Lung (tissue), 12 donors: ENCODE data around the gene WBP2NL. TPM values are rescaled to one million over a fixed set of nuclear protein-coding genes. Genes with fewer than 3 reads are reported as not detected.

ENCODE experiments used
- ATAC-seq: fragments of 200-7000 bp; cut with Tn5 transposase; one replicate; pipeline ENCODE4 v1.9.1; 2020; ENCODE audit warnings: moderate number of reproducible peaks; ENCODE audit not compliant: insufficient read depth, low FRiP score
- DNase-seq, 3 donors: peaks; one replicate each; pipeline ENCODE4 v3.0.0-alpha.2; 2013 to 2017
- H3K27ac ChIP-seq, 2 donors: one replicate each; pipeline ENCODE4 v1.5.1; 2013; ENCODE audit warnings: mild to moderate bottlenecking in 2 of 2, moderate library complexity in 2 of 2, control low read depth in 1 of 2, inconsistent platforms in 1 of 2, low read depth in 1 of 2, low read length in 1 of 2
- H3K27me3 ChIP-seq, 3 donors: one replicate each; pipeline ENCODE4 v1.5.1; 2013; ENCODE audit warnings: low read length in 2 of 3; ENCODE audit not compliant: control insufficient read depth in 3 of 3, insufficient read depth in 3 of 3
- H3K36me3 ChIP-seq, 4 donors: one replicate each; pipeline ENCODE4 v1.5.1; 2013; ENCODE audit warnings: low read length in 4 of 4, mild to moderate bottlenecking in 1 of 4, moderate library complexity in 1 of 4; ENCODE audit not compliant: control insufficient read depth in 4 of 4, insufficient read depth in 4 of 4
- H3K4me1 ChIP-seq, 5 donors: one replicate each; pipeline ENCODE4 v1.5.1; 2013; ENCODE audit warnings: low read length in 5 of 5, mild to moderate bottlenecking in 2 of 5, moderate library complexity in 1 of 5; ENCODE audit not compliant: control insufficient read depth in 5 of 5, insufficient read depth in 5 of 5
- H3K4me3 ChIP-seq: one replicate; pipeline ENCODE4 v1.5.1; 2013; ENCODE audit warnings: mild to moderate bottlenecking, control low read depth, moderate library complexity
- H3K9ac ChIP-seq, 2 donors: one replicate each; pipeline ENCODE4 v1.5.1; 2013; ENCODE audit warnings: low read length in 2 of 2, control low read depth in 1 of 2; ENCODE audit not compliant: insufficient read depth in 1 of 2
- H3K9me3 ChIP-seq, 4 donors: one replicate each; pipeline ENCODE4 v1.5.1; 2013; ENCODE audit warnings: low read length in 3 of 4, mild to moderate bottlenecking in 1 of 4, moderate library complexity in 1 of 4; ENCODE audit not compliant: control insufficient read depth in 4 of 4, insufficient read depth in 3 of 4
- CTCF ChIP-seq: IDR thresholded peaks from 2 replicates; pipeline ENCODE4 v1.5.1; 2012; ENCODE audit warnings: mild to moderate bottlenecking; ENCODE audit errors: control extremely low read depth, extremely low read depth
- WGBS, 2 donors: extraction: QIAGEN DNeasy Blood & Tissue Kit; methylation state at CpG; one replicate each; pipeline ENCODE4 v1.1.7; 2013; 5-methylcytosine and 5-hydroxymethylcytosine counted together
- polyA plus RNA-seq, 2 donors: library from polyadenylated mRNA; stranded (reverse); fragments of 200-250 nt; gene quantifications; one replicate each; pipeline ENCODE4 v1.2.1, GENCODE V29; 2013
- total RNA-seq, 2 donors: library from RNA; depleted of rRNA in 1 of 2; stranded (reverse); fragments of >200 nt in 1 of 2; gene quantifications; one replicate each; pipeline ENCODE4 v1.2.1, GENCODE V29; 2014 to 2021
- donor health status: control.
- donor health status: control.
- donor health status: Bipolar disorder and iron deficiency.
- donor health status: healthy.
- donor health status: DM: yes; HTN: yes; CAD: no.

WBP2NL gene
- total and polyA plus RNA-seq, 4 donors, result 0.42 to 4.9 (median 1.3) TPM

DNA sequence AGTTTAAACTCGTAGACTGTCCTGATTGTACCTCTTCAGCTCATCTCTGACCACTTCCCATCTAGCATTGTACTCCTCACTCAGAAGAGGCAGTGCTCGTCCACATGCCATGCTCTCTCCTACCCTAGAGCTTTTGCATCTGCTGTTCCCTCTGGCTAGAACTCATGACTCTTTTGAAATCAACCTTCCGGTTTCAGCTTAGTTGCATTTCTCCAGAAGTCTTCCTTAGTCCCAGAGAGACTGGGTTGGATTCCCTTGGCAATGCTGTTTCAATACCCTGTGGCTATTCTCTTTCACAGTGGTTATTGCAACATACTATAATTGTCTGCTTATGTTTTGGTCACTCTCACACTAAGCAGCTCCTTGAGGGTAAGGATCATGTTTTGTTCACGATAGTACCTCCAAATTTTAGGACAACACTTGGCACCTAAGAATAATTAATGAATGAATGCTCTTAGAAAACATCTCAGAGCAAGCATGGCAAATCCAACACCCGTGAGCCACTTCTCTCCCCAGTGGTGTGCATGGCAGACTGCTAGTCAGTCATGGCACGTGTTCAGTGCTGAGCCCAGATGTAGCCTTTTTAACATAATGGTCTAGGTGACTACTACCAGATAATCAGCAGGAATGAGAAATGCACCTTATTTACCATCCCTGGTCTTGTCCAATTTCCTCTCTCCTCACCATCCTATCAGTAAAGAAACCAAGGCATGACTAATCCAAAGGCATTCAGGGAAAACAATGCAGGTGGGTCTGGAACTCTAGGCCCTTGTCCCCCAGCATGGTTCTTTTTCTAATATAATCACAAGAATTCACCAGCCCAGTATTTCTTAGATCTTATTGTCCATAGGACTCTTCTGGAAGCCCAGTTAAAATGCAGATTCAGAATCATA, 14.8 kb upstream of the WBP2NL start:
- Histone ChIP-seq H3K9ac (no peak overlapping the region), H3K4me1 (no peaks in the 10 kb centered on the region), H3K27ac (no peak overlapping the region), H3K36me3 (no peaks in the 10 kb centered on the region), H3K4me3 (no peak overlapping the region), H3K27me3 (no peaks in the 10 kb centered on the region), H3K9me3 (no peaks in the 10 kb centered on the region)
- no peak for DNase-seq
- 61 to 65% methylated on average over 6 of the region's 6 CpGs for WGBS, 2 donors
- no peak for TF ChIP-seq CTCF
- no peak for ATAC-seq

- H3K9me3 ChIP-seq, result no peaks in the 10 kb centered on the region
- DNase-seq (no peak), ATAC-seq (no peak)
- 92 to 97% methylated on average over 5 of the region's 5 CpGs for WGBS, 2 donors
- TF ChIP-seq CTCF, result no peak
- no peaks in the 10 kb centered on the region for H3K4me1 ChIP-seq
- H3K36me3 ChIP-seq, result no peaks in the 10 kb centered on the region
- no peaks in the 10 kb centered on the region for H3K27me3 ChIP-seq
- no peak overlapping the region for H3K27ac ChIP-seq
- H3K9ac ChIP-seq, result no peak overlapping the region
- H3K4me3 ChIP-seq, result no peak overlapping the region
Measured at GRCh38 chr22:41987276-41987675, 11.3 kb upstream of the WBP2NL start.

DNA sequence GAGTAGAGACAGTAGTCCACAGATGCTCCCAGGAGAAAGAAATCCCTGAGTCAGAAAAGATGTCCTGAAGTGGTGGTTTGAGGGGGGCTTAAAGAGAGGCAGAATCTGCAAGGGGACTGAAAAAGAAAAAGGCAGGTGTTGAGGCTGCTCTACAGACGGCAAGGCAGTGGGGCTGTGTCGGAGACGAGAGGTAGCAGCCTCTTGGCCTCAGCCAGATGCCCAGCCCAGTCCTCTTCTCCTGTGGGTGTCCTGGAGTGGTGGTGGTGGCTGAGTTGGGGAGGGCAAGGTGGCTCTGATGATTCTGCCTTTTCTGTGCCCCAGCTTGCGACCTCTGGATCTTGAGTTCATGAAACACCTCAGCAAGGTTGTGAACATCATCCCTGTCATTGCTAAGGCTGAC, 9.3 kb upstream of the WBP2NL start:
- H3K27me3 ChIP-seq, result no peaks in the 10 kb centered on the region
- no peak for ATAC-seq
- no peaks in the 10 kb centered on the region for H3K36me3 ChIP-seq
- no peak overlapping the region for H3K27ac ChIP-seq
- H3K9ac ChIP-seq, result no peak overlapping the region
- TF ChIP-seq CTCF, result no peak
- H3K9me3 ChIP-seq, result no peaks in the 10 kb centered on the region
- DNase-seq, result no peak
- WGBS, 2 donors, result 74 to 83% methylated on average over 4 of the region's 4 CpGs
- H3K4me1 ChIP-seq, result no peaks in the 10 kb centered on the region
- H3K4me3 ChIP-seq, result no peak overlapping the region

DNA sequence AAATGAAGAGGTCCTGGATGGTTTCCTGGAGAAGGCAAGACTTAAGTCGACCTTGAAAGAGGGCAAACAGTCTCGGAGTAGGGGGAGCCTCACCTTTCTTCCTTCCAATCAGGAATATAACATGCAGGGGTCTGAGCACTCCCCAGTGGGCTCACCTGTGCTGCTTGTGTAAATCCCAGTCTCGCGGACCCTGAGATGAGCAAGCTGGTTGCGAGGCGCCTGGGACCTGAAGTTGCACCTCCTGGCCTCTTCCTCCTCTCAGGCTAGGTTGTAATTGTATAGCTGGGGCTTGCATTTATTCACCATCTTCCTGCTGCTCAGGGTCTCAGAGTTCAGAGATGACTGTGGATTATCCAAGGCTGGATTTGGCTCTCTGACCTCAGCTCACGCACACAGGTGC, 7.5 kb upstream of the WBP2NL start:
- WGBS, 2 donors, result 95% methylated on average over 7 of the region's 7 CpGs
- Histone ChIP-seq H3K4me3 (no peak overlapping the region), H3K4me1 (no peaks in the 10 kb centered on the region), H3K27me3 (no peaks in the 10 kb centered on the region), H3K27ac (no peak overlapping the region), H3K9ac (no peak overlapping the region), H3K36me3 (no peaks in the 10 kb centered on the region), H3K9me3 (no peaks in the 10 kb centered on the region)
- DNase-seq (no peak), ATAC-seq (no peak)
- TF ChIP-seq CTCF, result no peak
